ENCODE data around the gene NOL4L. TPM values are rescaled to one million over a fixed set of nuclear protein-coding genes. Genes with fewer than 3 reads are reported as not detected.

Gene NOL4L
- total RNA-seq, 1 donor from 2014 or later, result 37.7 TPM

- TF ChIP-seq CTCF (IDR thresholded peaks at IDR 0.05), result no peak
- Mint-ChIP-seq H3K36me3 (ENCODE audit: low read depth) (peaks cover 17% of the 10 kb centered on the region), H3K4me1 (ENCODE audit: low read depth) (peaks cover 2% of the 10 kb centered on the region)
Observed at GRCh38 chr20:32511358-32512046, 73.6 kb downstream of the NOL4L start.

GRCh38 chr20:32510601-32511357, 74.4 kb downstream of the NOL4L start:
- Mint-ChIP-seq H3K4me3 (ENCODE audit: unreplicated experiment) (no peak overlapping the region), H3K4me1 (ENCODE audit: low read depth) (no peaks in the 10 kb centered on the region), H3K9me3 (ENCODE audit: low read depth) (no peaks in the 10 kb centered on the region), H3K27ac (ENCODE audit: unreplicated experiment) (no peak overlapping the region), H3K36me3 (ENCODE audit: low read depth) (peaks cover 15% of the 10 kb centered on the region), H3K27me3 (ENCODE audit: low read depth) (no peaks in the 10 kb centered on the region)
- TF ChIP-seq CTCF (IDR thresholded peaks at IDR 0.05), result no peak
- peak; percentile 62 for DNase-seq (ENCODE audit: low spot score)

More at GRCh38 chr20:32511358-32512046, 73.6 kb downstream of the NOL4L start:
- Mint-ChIP-seq H3K4me3 (ENCODE audit: unreplicated experiment) (no peak overlapping the region), H3K9me3 (ENCODE audit: low read depth) (no peaks in the 10 kb centered on the region), H3K27ac (ENCODE audit: unreplicated experiment) (no peak overlapping the region), H3K27me3 (ENCODE audit: low read depth) (no peaks in the 10 kb centered on the region)
- peak; percentile 36 for DNase-seq (ENCODE audit: low spot score)

GRCh38 chr20:32510120-32510600, 75.0 kb downstream of the NOL4L start:
- Mint-ChIP-seq H3K27me3 (ENCODE audit: low read depth) (no peaks in the 10 kb centered on the region), H3K27ac (ENCODE audit: unreplicated experiment) (no peak overlapping the region), H3K4me1 (ENCODE audit: low read depth) (no peaks in the 10 kb centered on the region), H3K9me3 (ENCODE audit: low read depth) (no peaks in the 10 kb centered on the region), H3K4me3 (ENCODE audit: unreplicated experiment) (no peak overlapping the region), H3K36me3 (ENCODE audit: low read depth) (peaks cover 11% of the 10 kb centered on the region)
- peak; percentile 82 for DNase-seq (ENCODE audit: low spot score)
- TF ChIP-seq CTCF (IDR thresholded peaks at IDR 0.05), result no peak

GRCh38 chr20:32509639-32510066, 75.5 kb downstream of the NOL4L start:
- peak; percentile 53 for TF ChIP-seq CTCF (IDR thresholded peaks at IDR 0.05)
- peak; percentile 24 for DNase-seq (ENCODE audit: low spot score)
- H3K4me3 Mint-ChIP-seq (ENCODE audit: unreplicated experiment), result no peak overlapping the region
- H3K36me3 Mint-ChIP-seq (ENCODE audit: low read depth), result peaks cover 6% of the 10 kb centered on the region
- no peaks in the 10 kb centered on the region for H3K9me3 Mint-ChIP-seq (ENCODE audit: low read depth)
- no peaks in the 10 kb centered on the region for H3K4me1 Mint-ChIP-seq (ENCODE audit: low read depth)
- no peaks in the 10 kb centered on the region for H3K27me3 Mint-ChIP-seq (ENCODE audit: low read depth)
- H3K27ac Mint-ChIP-seq (ENCODE audit: unreplicated experiment), result no peak overlapping the region

- H3K27ac Mint-ChIP-seq (ENCODE audit: unreplicated experiment), result no peak overlapping the region
- no peak overlapping the region for H3K4me3 Mint-ChIP-seq (ENCODE audit: unreplicated experiment)
- peaks cover 5% of the 10 kb centered on the region for H3K36me3 Mint-ChIP-seq (ENCODE audit: low read depth)
- H3K27me3 Mint-ChIP-seq (ENCODE audit: low read depth), result no peaks in the 10 kb centered on the region
- H3K9me3 Mint-ChIP-seq (ENCODE audit: low read depth), result no peaks in the 10 kb centered on the region
- no peak for DNase-seq (ENCODE audit: low spot score)
- no peak for TF ChIP-seq CTCF (IDR thresholded peaks at IDR 0.05)
- no peaks in the 10 kb centered on the region for H3K4me1 Mint-ChIP-seq (ENCODE audit: low read depth)
Observed at GRCh38 chr20:32508775-32509119, 76.4 kb downstream of the NOL4L start.

Data from chondrocyte (in vitro differentiated cells).